Keratinocyte (primary cell): ENCODE results near the gene CCDC175. TPM values are rescaled to one million over a fixed set of nuclear protein-coding genes. Genes with fewer than 3 reads are reported as not detected.

ENCODE experiments used
- DNase-seq: peaks from one replicate; pipeline ENCODE4 v3.0.0-alpha.2; 2011; ENCODE audit warnings: low read depth, missing footprints, low spot score
- FAIRE-seq: peaks from 2 replicates; lab custom pipeline; 2011; peaks lifted over from hg19 to GRCh38; lab: Jason Lieb, UNC
- H2AFZ ChIP-seq: 2 replicates; pipeline ENCODE4 v1.6.0; 2012; ENCODE audit warnings: low read length, control low read depth, inconsistent platforms; ENCODE audit not compliant: control insufficient read depth
- H3K27ac ChIP-seq: 2 replicates; pipeline ENCODE4 v1.5.1; 2011; ENCODE audit warnings: low read length; ENCODE audit not compliant: control insufficient read depth, insufficient read depth
- H3K27me3 ChIP-seq: 3 replicates; pipeline ENCODE4 v1.6.0; 2011; ENCODE audit warnings: low read length; ENCODE audit not compliant: control insufficient read depth, insufficient read depth; ENCODE audit errors: extremely low read depth
- H3K36me3 ChIP-seq, 2 experiments: 2 replicates in 1 of 2; 3 replicates in 1 of 2; pipeline ENCODE4 v1.5.1; 2011; ENCODE audit warnings: low read length in 2 of 2, mild to moderate bottlenecking in 1 of 2; ENCODE audit not compliant: control insufficient read depth in 2 of 2, insufficient read depth in 2 of 2; ENCODE audit errors: extremely low read depth in 1 of 2
- H3K4me1 ChIP-seq: 3 replicates; pipeline ENCODE4 v1.5.1; 2011; ENCODE audit warnings: low read length; ENCODE audit not compliant: control insufficient read depth, insufficient read depth; ENCODE audit errors: extremely low read depth
- H3K4me2 ChIP-seq: 3 replicates; pipeline ENCODE4 v1.6.0; 2011; ENCODE audit warnings: low read depth, low read length; ENCODE audit not compliant: control insufficient read depth, insufficient read depth; ENCODE audit errors: extremely low read depth
- H3K4me3 ChIP-seq, 3 experiments: fragments of 200-600 bp in 1 of 3; sonication (generic) in 1 of 3; 2 replicates in 2 of 3; 3 replicates in 1 of 3; pipeline ENCODE4 v1.5.1; 2011 to 2016; ENCODE audit warnings: low read length in 3 of 3, mild to moderate bottlenecking in 3 of 3, control low read depth in 2 of 3, inconsistent platforms in 1 of 3, low read depth in 1 of 3, mixed read lengths in 1 of 3, mixed run types in 1 of 3, moderate library complexity in 1 of 3; ENCODE audit not compliant: control insufficient read depth in 2 of 3, insufficient read depth in 2 of 3; ENCODE audit errors: extremely low read depth in 1 of 3
- H3K79me2 ChIP-seq: 2 replicates; pipeline ENCODE4 v1.6.0; 2012; ENCODE audit warnings: low read length; ENCODE audit not compliant: control insufficient read depth, insufficient read depth
- H3K9ac ChIP-seq: 3 replicates; pipeline ENCODE4 v1.6.0; 2011; ENCODE audit warnings: low read length; ENCODE audit not compliant: control insufficient read depth, insufficient read depth; ENCODE audit errors: extremely low read depth
- H3K9me1 ChIP-seq: 3 replicates; pipeline ENCODE4 v1.6.0; 2011; ENCODE audit warnings: low read length; ENCODE audit not compliant: control insufficient read depth, insufficient read depth; ENCODE audit errors: extremely low read depth
- H3K9me3 ChIP-seq: 2 replicates; pipeline ENCODE4 v1.5.1; 2012; ENCODE audit warnings: low read depth, low read length; ENCODE audit not compliant: control insufficient read depth
- H4K20me1 ChIP-seq: 3 replicates; pipeline ENCODE4 v1.6.0; 2011; ENCODE audit warnings: low read length; ENCODE audit not compliant: control insufficient read depth, insufficient read depth; ENCODE audit errors: extremely low read depth
- CTCF ChIP-seq, 3 experiments: IDR thresholded peaks in 1 of 3; conservative IDR thresholded peaks in 1 of 3; optimal IDR thresholded peaks in 1 of 3; 2 replicates in 2 of 3; 3 replicates in 1 of 3; pipeline versions ENCODE3 to v1.5.1; 2011; ENCODE audit warnings: low read length in 3 of 3, mild to moderate bottlenecking in 3 of 3, moderate library complexity in 2 of 3, control low read depth in 1 of 3, inconsistent platforms in 1 of 3; ENCODE audit not compliant: insufficient read depth in 2 of 3; ENCODE audit errors: extremely low read depth in 1 of 3
- EZH2 ChIP-seq: IDR thresholded peaks from one replicate; pipeline ENCODE4 v1.6.1; 2012; ENCODE audit warnings: inconsistent platforms, mild to moderate bottlenecking, low read length, moderate library complexity
- dilution Hi-C: fragments of 300-500 bp; cut with MboI; formaldehyde crosslinking; loops from one replicate; pipeline ENCODE4 v1.7.0; 2020; ENCODE audit warnings: low sequenced_read_pairs; ENCODE audit not compliant: extremely low pct_ligation_motif_present
- polyA plus RNA-seq, 5 experiments: library from polyadenylated mRNA; depleted of rRNA in 3 of 5; stranded (reverse) in 3 of 5; stranded (forward) in 1 of 5; unstranded in 1 of 5; fragments of >200 nt; gene quantifications; 1 replicate in 1 of 5; 2 replicates in 3 of 5; 3 replicates in 1 of 5; pipeline versions ENCODE4 v1.2.1 to v1.2.3, GENCODE V29; 2011 to 2012; ENCODE audit warnings: missing spikeins in 2 of 5, low read depth in 1 of 5, low replicate concordance in 1 of 5

CCDC175 gene
- polyA plus RNA-seq, 1 donor (not counting 4 experiments of a cell fraction or from before 2014, with no cell fraction given), result not detected

GRCh38 chr14:59566725-59567124 is 9.9 kb downstream of the CCDC175 start:
- dilution Hi-C loops, result no loop called here
- H3K9me3 ChIP-seq, result no peaks in the 10 kb centered on the region
- no peak for TF ChIP-seq EZH2
- no peak for TF ChIP-seq CTCF (optimal IDR thresholded peaks at IDR 0.05 in 1 of 3, IDR thresholded peaks at IDR 0.05 in 1 of 3, conservative IDR thresholded peaks at IDR 0.05 in 1 of 3; ENCODE audit: extremely low read depth in 1 of 3, insufficient read depth in 2 of 3, low read length in 3 of 3)
- no peak overlapping the region for H3K4me2 ChIP-seq
- H3K4me1 ChIP-seq, result no peaks in the 10 kb centered on the region
- no peak overlapping the region for H3K27ac ChIP-seq
- H3K9ac ChIP-seq, result no peak overlapping the region
- H3K4me3 ChIP-seq, result no peak overlapping the region
- no peaks in the 10 kb centered on the region for H4K20me1 ChIP-seq
- H3K79me2 ChIP-seq, result no peaks in the 10 kb centered on the region
- no peaks in the 10 kb centered on the region for H3K36me3 ChIP-seq
- no peaks in the 10 kb centered on the region for H3K9me1 ChIP-seq
- FAIRE-seq (no peak), DNase-seq (no peak)
- H2AFZ ChIP-seq, result no peak overlapping the region
- peaks cover 8% of the 10 kb centered on the region for H3K27me3 ChIP-seq

- Histone ChIP-seq H3K9me3 (no peaks in the 10 kb centered on the region), H3K4me3 (no peak overlapping the region), H3K9ac (no peak overlapping the region), H3K4me2 (no peak overlapping the region), H3K27ac (no peak overlapping the region), H3K4me1 (no peaks in the 10 kb centered on the region), H3K27me3 (peaks cover 8% of the 10 kb centered on the region), H3K79me2 (no peaks in the 10 kb centered on the region), H2AFZ (no peak overlapping the region), H4K20me1 (no peaks in the 10 kb centered on the region), H3K36me3 (no peaks in the 10 kb centered on the region), H3K9me1 (no peaks in the 10 kb centered on the region)
- dilution Hi-C loops, result no loop called here
- DNase-seq (no peak), FAIRE-seq (no peak)
- TF ChIP-seq EZH2, result no peak
- no peak for TF ChIP-seq CTCF (optimal IDR thresholded peaks at IDR 0.05 in 1 of 3, IDR thresholded peaks at IDR 0.05 in 1 of 3, conservative IDR thresholded peaks at IDR 0.05 in 1 of 3; ENCODE audit: extremely low read depth in 1 of 3, insufficient read depth in 2 of 3, low read length in 3 of 3)
These were observed 10.3 kb downstream of the CCDC175 start for GRCh38 chr14:59566296-59566695.
